Osteocyte (in vitro differentiated cells): Measurements from ENCODE around the gene CHCHD3. TPM values are rescaled to one million over a fixed set of nuclear protein-coding genes. Genes with fewer than 3 reads are reported as not detected.

Source experiments
- DNase-seq: peaks from one replicate; pipeline ENCODE4 v3.0.0; 2021; ENCODE audit warnings: mixed read lengths; ENCODE audit not compliant: unreplicated experiment; ENCODE audit errors: extremely low spot score
- H3K27ac Mint-ChIP-seq: one replicate; pipeline ENCODE4 v1.8.0; 2021; ENCODE audit warnings: mild to moderate bottlenecking, mixed read lengths; ENCODE audit not compliant: unreplicated experiment
- H3K27me3 Mint-ChIP-seq: one replicate; pipeline ENCODE4 v1.8.0; 2021; ENCODE audit warnings: mixed read lengths; ENCODE audit not compliant: unreplicated experiment
- H3K36me3 Mint-ChIP-seq: one replicate; pipeline ENCODE4 v1.8.0; 2021; ENCODE audit warnings: mixed read lengths; ENCODE audit not compliant: unreplicated experiment
- H3K4me1 Mint-ChIP-seq: one replicate; pipeline ENCODE4 v1.8.0; 2021; ENCODE audit warnings: mixed read lengths; ENCODE audit not compliant: unreplicated experiment
- H3K4me3 Mint-ChIP-seq: one replicate; pipeline ENCODE4 v1.8.0; 2021; ENCODE audit warnings: mild to moderate bottlenecking, moderate library complexity, mixed read lengths; ENCODE audit not compliant: unreplicated experiment
- H3K9me3 Mint-ChIP-seq: one replicate; pipeline ENCODE4 v1.8.0; 2021; ENCODE audit warnings: mixed read lengths; ENCODE audit not compliant: unreplicated experiment
- total RNA-seq: library from RNA; stranded (reverse); gene quantifications from 2 replicates; pipeline ENCODE4 v1.2.1, GENCODE V29; 2021
- TF ChIP-seq, protein P1 (sequence below): fragments of 200-600 bp; sonication (generic); IDR thresholded peaks from 2 replicates; pipeline ENCODE4 v1.5.0; 2021; ENCODE audit warnings: antibody characterized with exemption, mild to moderate bottlenecking, moderate library complexity

Gene CHCHD3
- total RNA-seq, 1 donor from 2014 or later = 47.4 TPM

- TF ChIP-seq, protein P1, sequence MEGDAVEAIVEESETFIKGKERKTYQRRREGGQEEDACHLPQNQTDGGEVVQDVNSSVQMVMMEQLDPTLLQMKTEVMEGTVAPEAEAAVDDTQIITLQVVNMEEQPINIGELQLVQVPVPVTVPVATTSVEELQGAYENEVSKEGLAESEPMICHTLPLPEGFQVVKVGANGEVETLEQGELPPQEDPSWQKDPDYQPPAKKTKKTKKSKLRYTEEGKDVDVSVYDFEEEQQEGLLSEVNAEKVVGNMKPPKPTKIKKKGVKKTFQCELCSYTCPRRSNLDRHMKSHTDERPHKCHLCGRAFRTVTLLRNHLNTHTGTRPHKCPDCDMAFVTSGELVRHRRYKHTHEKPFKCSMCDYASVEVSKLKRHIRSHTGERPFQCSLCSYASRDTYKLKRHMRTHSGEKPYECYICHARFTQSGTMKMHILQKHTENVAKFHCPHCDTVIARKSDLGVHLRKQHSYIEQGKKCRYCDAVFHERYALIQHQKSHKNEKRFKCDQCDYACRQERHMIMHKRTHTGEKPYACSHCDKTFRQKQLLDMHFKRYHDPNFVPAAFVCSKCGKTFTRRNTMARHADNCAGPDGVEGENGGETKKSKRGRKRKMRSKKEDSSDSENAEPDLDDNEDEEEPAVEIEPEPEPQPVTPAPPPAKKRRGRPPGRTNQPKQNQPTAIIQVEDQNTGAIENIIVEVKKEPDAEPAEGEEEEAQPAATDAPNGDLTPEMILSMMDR = no peak
- no peak overlapping the region for H3K4me3 Mint-ChIP-seq
- no peak overlapping the region for H3K27ac Mint-ChIP-seq
- peaks cover 6% of the 10 kb centered on the region for H3K9me3 Mint-ChIP-seq
- H3K27me3 Mint-ChIP-seq = no peaks in the 10 kb centered on the region
- no peak for DNase-seq
- H3K36me3 Mint-ChIP-seq = peaks cover 17% of the 10 kb centered on the region
- no peaks in the 10 kb centered on the region for H3K4me1 Mint-ChIP-seq
Measured at GRCh38 chr7:132840199-132840598, 241.7 kb downstream of the CHCHD3 start.

- no peak overlapping the region for H3K4me3 Mint-ChIP-seq
- TF ChIP-seq, protein P1 = no peak
- no peak overlapping the region for H3K27ac Mint-ChIP-seq
- no peak for DNase-seq
- H3K36me3 Mint-ChIP-seq = peaks cover 17% of the 10 kb centered on the region
- no peaks in the 10 kb centered on the region for H3K4me1 Mint-ChIP-seq
- H3K9me3 Mint-ChIP-seq = peaks cover 6% of the 10 kb centered on the region
- H3K27me3 Mint-ChIP-seq = no peaks in the 10 kb centered on the region
Measured at GRCh38 chr7:132838313-132838712, 243.6 kb downstream of the CHCHD3 start.

GRCh38 chr7:132837529-132837928 lies 244.4 kb downstream of the CHCHD3 start:
- TF ChIP-seq, protein P1 = no peak
- DNase-seq = no peak
- no peak overlapping the region for H3K4me3 Mint-ChIP-seq
- H3K27ac Mint-ChIP-seq = no peak overlapping the region
- peaks cover 6% of the 10 kb centered on the region for H3K9me3 Mint-ChIP-seq
- H3K36me3 Mint-ChIP-seq = peaks cover 16% of the 10 kb centered on the region
- no peaks in the 10 kb centered on the region for H3K27me3 Mint-ChIP-seq
- no peaks in the 10 kb centered on the region for H3K4me1 Mint-ChIP-seq

DNA sequence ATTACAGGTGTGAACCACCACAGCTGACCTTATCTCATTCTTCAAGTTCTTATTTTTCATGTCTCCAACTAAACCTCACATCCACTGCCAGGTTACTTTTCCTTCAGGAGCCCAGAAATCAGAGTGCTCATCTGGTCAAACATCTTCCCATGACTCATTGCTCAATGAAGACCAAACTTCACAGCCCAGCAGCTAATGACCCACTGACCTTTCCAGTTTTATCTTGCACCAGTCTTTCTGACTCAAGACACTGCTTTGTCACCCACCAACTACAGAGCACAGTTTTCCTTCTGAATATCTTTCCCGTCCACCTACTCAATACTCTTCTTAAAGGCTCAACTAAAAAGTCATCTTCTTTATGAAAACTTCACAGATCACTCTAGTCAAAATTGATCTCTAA lies 245.1 kb downstream of the CHCHD3 start:
- Mint-ChIP-seq H3K9me3 (peaks cover 6% of the 10 kb centered on the region), H3K4me3 (no peak overlapping the region)

GRCh38 chr7:132830941-132831340 lies 250.9 kb downstream of the CHCHD3 start:
- no peak overlapping the region for H3K4me3 Mint-ChIP-seq
- TF ChIP-seq, protein P1 = no peak
- no peak for DNase-seq

More for the DNA sequence above, 245.1 kb downstream of the CHCHD3 start:
- no peak for DNase-seq
- TF ChIP-seq, protein P1 = no peak
- H3K27ac Mint-ChIP-seq = no peak overlapping the region
- H3K27me3 Mint-ChIP-seq = no peaks in the 10 kb centered on the region
- H3K4me1 Mint-ChIP-seq = no peaks in the 10 kb centered on the region
- peaks cover 15% of the 10 kb centered on the region for H3K36me3 Mint-ChIP-seq

More at GRCh38 chr7:132830941-132831340, 250.9 kb downstream of the CHCHD3 start:
- Mint-ChIP-seq H3K9me3 (no peaks in the 10 kb centered on the region), H3K27me3 (no peaks in the 10 kb centered on the region), H3K4me1 (no peaks in the 10 kb centered on the region), H3K36me3 (peaks cover 4% of the 10 kb centered on the region), H3K27ac (no peak overlapping the region)
